ENCODE data around the gene TINCR.
A peak's percentile ranks its signal among the peaks of the same experiment; 100 is the strongest.
"Not testable (repeated sequence)": the region's sequence is repeated elsewhere in the genome, so short reads cannot be mapped to it uniquely, and the experiment has no call there.

The TINCR gene

DNA sequence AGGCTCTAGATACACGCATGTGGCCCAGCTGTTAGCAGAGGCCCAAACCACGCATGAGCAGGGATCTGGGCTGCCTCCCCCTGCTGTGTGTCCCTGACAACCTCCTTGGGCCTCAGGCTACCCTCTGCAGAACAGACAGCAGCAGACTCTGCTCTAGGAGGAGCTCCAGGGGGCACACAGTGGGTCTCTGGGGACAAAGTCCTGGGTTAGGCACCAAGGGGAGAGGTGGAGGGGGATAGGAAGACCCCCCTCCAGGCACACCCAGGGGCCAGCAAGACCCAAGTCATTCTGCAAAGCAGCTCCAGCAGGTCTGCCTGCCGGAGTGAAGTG lies 8.0 kb downstream of the TINCR start:
- DNase-seq (ENCODE audit: insufficient read length, low spot score) (no peak), FAIRE-seq (no peak)

DNA sequence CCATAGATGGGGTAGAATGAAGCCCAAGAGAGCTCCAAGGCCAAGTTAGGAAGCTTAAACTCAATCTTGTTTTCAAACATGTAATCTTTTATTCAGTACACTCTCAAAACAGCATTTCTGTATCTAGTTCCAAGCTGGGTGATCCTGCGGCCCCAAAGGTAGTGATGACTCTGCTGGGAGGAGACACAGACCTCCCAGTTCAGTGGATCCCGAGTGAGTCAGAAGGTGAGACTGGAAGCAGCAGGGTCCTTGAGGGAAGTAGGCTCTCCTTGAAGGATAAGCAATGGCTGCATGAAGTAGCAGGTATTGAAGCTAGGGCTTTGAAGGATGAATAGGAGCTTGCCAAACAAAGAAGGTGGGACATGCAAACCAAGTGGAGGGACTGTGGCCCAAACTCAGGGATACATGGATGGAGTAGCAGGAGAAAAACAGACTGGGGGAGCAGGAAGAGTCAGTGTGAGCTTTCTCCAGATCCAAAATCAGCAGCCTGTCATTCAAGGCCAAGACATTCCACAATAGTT lies 9.6 kb downstream of the TINCR start:
- TF ChIP-seq POLR2A (IDR thresholded peaks at IDR 0.05; ENCODE audit: low read depth, low read length), result no peak
- no peak for DNase-seq (ENCODE audit: insufficient read length, low spot score)
- no peak for FAIRE-seq

More for the DNA sequence above, 8.0 kb downstream of the TINCR start:
- no peak for TF ChIP-seq POLR2A (IDR thresholded peaks at IDR 0.05; ENCODE audit: low read depth, low read length)

DNA sequence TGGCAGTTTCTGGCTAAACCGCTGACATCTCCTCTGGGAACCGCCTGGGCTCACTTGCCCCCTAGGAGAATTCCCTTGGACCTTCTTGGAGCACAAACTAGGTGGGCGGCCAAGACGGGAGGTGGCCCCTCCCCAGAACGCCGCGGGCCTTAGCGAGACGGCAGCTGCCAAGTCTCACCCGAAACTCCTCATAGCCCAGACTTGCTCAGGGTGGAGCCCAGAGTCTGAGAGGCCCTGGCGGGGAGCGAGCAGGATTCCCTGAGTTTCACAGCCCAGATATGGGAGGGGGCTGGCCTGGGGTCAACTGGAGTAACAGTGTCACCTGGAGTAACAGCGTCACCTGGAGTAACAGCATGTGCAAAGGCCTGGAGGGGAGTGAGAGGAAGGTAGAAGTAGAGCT lies 10.1 kb downstream of the TINCR start:
- FAIRE-seq (no peak), DNase-seq (ENCODE audit: insufficient read length, low spot score) (no peak)
- TF ChIP-seq POLR2A (IDR thresholded peaks at IDR 0.05; ENCODE audit: low read depth, low read length), result no peak

DNA sequence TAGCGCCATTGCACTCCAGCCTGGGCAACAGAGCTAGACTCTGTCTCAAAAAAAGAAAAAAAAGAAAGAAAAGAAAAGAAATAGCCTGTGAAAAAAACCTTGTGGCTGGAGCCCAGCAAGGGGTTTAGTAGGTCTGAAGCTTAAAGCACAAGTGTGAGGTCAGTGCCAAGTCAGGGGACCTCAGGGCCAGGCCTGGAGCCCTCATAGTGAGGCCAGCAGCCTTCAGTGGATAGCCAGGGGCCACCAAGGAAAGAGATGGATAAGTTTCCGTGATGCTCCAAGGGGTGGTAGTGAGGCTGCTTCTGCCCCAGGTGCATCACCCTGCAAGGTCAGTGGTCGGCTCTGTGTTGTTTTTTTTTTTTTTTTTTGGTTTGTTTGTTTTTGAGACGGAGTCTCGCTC lies 12.9 kb downstream of the TINCR start:
- DNase-seq (ENCODE audit: insufficient read length, low spot score) (no peak), FAIRE-seq (no peak)
- no peak for TF ChIP-seq POLR2A (IDR thresholded peaks at IDR 0.05; ENCODE audit: low read depth, low read length)

DNA sequence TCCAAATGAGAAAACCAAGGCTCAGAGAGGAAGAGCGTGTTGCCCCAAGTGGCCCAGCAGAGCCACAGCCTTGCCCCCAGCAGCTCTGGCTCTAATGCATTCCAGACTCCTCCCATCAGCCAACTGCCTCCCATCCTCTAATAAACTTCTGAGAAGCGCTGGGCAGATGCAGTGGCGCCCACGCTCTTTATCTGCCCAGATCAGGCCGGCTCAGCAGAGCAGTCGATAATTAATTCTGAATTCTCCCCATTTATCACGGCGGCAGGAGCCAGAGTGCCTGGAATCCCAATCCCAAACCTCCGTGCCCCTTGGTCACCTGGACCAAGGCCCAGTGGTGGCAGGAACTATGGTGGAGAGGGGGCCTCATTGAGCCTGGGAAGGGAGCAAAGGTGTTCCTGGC lies 13.9 kb downstream of the TINCR start:
- no peak for FAIRE-seq
- DNase-seq (ENCODE audit: insufficient read length, low spot score), result no peak
- TF ChIP-seq POLR2A (IDR thresholded peaks at IDR 0.05; ENCODE audit: low read depth, low read length), result no peak

DNA sequence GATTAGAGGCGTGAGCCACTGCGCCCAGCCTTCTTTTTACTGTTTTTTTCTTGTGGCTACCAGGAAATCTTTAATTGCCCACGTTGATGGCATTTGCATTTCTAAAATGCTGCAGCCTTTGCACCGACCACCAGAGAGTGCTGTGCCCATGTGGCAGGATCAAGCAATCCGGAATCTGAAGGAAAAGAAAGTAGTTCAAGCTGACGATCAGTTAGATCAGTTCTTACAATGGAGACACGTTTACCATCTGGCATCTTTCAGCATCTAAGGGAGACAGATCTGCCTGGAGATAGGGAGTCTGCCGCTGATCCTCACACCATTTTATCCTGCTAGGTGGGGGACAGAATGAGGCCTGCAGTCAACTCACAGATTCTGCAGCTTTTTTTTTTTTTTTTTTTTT lies 19.9 kb downstream of the TINCR start:
- DNase-seq (ENCODE audit: insufficient read length, low spot score) (peak; percentile 54), FAIRE-seq (no peak)
- no peak for TF ChIP-seq POLR2A (IDR thresholded peaks at IDR 0.05; ENCODE audit: low read depth, low read length)

DNA sequence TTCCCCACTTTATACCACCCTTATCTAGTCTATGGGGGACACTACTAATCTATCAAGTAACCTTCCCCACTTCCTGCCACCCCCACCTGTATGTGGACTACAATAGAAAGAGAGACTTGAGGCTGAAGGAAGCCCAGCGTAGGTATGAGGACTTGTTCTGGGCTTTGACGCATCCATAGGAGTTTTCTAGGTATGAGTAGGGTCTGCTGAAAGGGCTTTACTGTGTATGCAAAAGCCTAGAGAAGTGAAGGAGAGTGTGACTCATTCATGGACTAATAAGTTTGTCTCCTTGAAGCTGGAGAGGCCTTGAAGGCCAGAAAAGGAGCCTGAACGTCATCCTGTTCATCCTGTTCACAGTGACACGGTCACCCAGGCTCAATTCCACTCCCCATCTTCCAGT lies 21.8 kb downstream of the TINCR start:
- TF ChIP-seq POLR2A (IDR thresholded peaks at IDR 0.05; ENCODE audit: low read depth, low read length), result no peak
- FAIRE-seq (no peak), DNase-seq (ENCODE audit: insufficient read length, low spot score) (no peak)

DNA sequence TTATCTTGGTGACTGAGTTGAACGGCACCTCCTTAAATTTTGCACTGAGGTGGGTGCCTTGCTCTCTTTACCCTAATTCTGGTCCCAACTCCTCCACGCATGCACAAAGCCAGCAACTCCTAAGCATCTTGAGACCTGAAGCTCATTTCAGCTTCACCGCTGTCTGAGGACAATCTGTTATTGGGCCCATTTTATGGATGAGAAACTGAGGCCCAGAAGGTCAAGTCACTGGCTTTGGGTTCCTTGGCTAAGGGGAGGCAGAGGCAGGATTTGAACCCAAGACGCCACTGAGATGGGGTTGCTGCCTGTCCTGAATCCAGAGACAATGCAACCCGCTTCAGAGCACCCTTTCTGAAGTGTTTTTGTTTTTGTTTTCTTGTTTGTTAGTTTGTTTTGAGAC lies 22.7 kb downstream of the TINCR start:
- DNase-seq (ENCODE audit: insufficient read length, low spot score) (no peak), FAIRE-seq (no peak)
- TF ChIP-seq POLR2A (IDR thresholded peaks at IDR 0.05; ENCODE audit: low read depth, low read length), result no peak

DNA sequence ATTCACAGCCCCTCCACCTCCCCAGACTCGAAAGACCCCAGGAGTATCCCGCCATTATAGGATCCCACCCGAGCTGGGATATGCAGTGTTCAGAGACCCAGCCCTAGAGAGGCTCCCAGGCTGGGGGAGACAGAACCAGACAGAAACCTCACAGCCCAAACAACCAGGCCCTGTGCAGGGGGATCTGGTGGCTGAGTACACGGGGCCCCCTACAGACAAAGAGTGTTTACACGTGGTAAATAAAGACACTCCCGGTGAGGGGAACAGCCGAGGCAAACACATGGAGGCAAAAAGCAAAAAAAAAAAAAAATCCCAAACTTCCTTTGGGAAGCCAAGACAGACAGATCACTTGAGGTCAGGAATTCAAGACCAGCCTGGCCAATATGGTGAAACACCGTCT lies 25.1 kb downstream of the TINCR start:
- TF ChIP-seq POLR2A (IDR thresholded peaks at IDR 0.05; ENCODE audit: low read depth, low read length), result no peak
- FAIRE-seq (no peak), DNase-seq (ENCODE audit: insufficient read length, low spot score) (no peak)

DNA sequence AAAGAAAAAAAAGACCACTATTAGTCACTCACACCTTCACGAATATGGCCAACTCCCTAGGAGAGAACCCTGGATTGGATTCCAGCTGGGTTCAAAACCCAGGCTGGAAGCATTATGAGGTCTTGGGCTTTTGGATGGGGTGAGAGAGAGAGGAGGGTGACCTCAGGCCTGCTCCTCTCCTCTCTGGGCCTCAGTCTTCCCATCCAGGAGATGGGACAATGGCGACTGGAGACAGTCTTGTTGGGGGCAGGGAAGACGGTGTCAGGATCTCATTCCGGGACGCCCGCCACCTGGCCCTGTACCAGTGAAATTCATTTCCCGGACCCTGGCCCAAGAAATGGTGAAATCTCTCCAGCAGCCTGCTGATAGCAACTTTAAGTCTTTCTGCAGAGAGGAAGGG lies 26.3 kb downstream of the TINCR start:
- no peak for FAIRE-seq
- no peak for DNase-seq (ENCODE audit: insufficient read length, low spot score)
- no peak for TF ChIP-seq POLR2A (IDR thresholded peaks at IDR 0.05; ENCODE audit: low read depth, low read length)

DNA sequence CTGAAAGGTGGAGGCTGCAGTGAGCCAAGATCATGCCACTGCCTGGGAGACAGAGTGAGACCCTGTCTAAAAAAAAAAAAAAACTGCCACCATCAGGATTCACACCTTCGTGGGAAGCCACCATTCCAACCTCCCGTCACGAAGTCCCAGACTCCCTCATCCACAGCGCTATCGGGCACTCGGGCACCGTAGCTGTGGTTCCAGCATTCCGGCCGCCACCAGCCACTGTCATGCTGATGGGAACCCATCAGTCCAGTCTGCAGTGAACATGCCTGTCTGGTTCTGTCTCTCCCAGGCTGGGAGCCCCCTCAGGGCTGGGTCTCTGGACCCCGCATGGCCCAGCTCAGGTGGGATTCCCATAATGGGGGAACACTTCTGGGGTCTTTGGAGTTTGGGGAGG lies 27.5 kb downstream of the TINCR start:
- FAIRE-seq (no peak), DNase-seq (ENCODE audit: insufficient read length, low spot score) (no peak)
- no peak for TF ChIP-seq POLR2A (IDR thresholded peaks at IDR 0.05; ENCODE audit: low read depth, low read length)

DNA sequence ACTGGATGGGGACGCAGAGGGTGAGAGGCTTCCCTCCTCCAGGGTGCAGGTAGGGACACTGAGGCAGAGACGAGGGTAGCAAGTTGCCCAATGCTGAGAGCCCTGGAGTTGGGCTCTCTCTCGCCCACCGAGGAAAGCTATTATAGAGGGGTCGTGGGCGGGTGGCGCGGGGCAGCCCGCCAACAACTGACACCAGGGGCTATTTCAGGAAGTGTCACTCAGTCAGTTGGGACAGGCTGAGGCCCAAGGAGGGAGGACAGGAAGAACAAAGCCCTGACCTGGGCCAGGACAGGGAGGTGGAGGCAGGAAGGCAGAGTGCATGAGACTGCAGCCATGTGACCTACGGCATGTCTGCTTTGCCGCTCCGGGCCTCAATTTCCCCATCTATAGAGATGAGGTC lies 29.9 kb downstream of the TINCR start:
- FAIRE-seq (no peak), DNase-seq (ENCODE audit: insufficient read length, low spot score) (no peak)
- no peak for TF ChIP-seq POLR2A (IDR thresholded peaks at IDR 0.05; ENCODE audit: low read depth, low read length)

DNA sequence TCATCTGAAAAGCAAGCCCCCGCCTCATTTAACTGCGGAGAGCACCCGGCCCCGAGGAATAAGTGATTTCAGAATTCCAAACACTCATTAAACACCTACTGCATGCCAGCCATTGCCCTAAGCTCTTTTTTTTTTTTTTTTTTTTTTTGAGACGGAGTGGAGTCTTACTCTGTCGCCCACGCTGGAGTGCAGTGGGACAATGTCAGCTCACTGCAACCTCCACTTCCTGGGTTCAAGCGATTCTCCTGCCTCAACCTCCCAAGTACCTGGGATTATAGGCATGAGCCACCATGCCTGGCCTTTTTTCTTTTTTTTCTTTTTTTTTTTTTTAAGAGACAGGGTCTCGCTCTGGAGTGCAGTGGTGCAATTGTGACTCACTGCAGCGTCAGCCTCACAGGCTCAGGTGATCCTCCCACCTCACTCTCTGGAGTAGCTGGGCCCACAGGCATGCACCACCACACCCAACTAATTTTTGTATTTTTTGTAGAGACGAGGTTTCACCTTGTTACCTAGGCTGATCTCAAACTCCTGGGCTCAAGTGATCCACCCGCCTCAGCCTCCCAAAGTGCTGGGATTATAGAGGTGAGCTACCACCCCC lies 30.7 kb downstream of the TINCR start:
- not testable (repeated sequence) for DNase-seq (ENCODE audit: insufficient read length, low spot score); FAIRE-seq

DNA sequence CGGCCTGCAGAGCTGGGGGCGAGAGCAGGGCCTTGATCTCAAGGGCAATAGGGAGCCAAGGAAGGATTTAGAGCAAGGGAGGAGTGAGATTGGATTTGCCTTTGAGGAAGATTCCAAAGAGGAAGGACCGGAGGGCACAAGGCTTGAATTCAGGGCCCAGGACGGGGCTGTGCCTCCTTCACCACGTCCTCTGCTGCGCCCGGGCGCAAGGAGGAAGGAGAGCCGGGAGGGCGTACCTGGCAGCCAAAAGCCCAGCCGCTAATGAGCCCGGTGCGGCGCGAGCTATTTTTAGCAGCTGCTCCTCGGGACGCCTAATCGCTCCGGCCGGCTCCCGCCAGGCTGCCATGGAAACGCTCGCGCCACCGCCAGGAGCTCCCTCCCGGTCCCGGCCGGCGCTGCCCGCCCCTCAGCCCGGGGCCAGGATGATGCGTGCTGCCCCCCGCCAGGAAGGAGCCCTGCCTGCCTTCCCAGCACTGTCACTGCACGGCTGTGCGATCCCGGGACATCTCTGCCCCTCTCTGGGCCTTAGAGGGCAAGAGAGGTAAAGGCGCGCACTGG lies 31.3 kb downstream of the TINCR start:
- DNase-seq (ENCODE audit: insufficient read length, low spot score) (no peak), FAIRE-seq (no peak)
- no peak for TF ChIP-seq POLR2A (IDR thresholded peaks at IDR 0.05; ENCODE audit: low read depth, low read length)

DNA sequence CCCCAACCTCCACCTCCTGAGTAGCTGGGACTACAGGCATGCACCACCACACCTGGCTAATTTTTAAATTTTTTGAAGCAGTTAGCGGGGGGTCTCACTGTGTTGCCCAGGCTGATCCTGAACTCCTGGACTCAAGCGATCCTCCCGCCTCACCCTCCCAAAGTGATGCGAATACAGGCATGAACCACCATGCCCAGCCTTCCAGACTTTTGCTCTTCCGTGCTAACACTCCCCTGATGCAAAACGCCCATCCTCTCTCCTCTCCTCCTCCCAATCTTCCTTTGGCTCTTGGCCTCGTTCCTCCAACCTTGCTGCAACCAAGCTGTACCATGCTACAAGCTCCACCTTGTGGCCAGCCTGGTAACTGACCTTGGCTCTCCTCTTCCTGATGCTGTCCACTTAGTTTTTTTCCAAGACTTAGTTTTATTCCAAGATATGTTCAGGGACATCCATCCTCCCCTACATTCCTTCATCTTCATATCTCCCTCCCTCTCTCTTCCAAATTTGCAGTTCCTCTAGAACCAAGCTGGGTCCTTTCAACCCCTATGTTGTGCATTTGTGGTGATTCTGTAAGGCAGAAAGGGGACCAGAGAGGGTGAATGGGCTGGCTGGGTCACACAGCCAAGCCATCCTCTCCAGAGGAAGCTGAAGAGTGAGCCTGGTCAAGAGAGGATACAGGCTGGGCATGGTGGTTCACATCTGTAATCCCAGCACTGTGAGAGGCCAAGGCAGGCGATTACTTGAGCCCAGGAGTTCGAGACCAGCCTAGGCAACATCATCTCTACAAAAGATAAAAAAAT lies 32.8 kb downstream of the TINCR start:
- no peak for FAIRE-seq
- TF ChIP-seq POLR2A (IDR thresholded peaks at IDR 0.05; ENCODE audit: low read depth, low read length), result no peak
- DNase-seq (ENCODE audit: insufficient read length, low spot score), result no peak
